ENCODE measurements around the gene EMILIN1.

EMILIN1 gene

DNA sequence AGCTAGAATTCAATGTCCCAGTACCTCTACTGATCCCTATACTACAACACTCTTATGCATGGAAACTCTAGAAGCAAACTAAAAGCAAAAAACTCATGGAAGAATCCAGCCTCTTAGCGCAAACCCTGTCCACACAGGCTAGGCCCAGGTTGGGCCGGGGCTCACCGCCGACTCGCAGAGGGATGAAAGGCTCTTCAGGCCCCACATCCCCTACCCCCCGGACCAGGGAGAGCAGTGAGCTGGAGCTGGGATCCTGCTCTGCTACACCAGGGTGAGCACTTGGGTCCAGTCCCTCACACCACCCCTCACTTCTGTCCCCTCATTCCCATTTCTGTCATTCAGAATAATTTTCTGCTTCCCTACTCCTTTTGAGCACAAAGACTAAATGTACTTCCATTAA, 9.0 kb upstream of the EMILIN1 start:
- WGBS, result 98% methylated on average over 6 of the region's 6 CpGs
- H3K4me2 ChIP-seq (ENCODE audit: low read length, poor library complexity, severe bottlenecking), result peak overlapping the region; percentile 14
- no peak overlapping the region for H2BK5ac ChIP-seq (ENCODE audit: low read depth, low read length, poor library complexity, severe bottlenecking)

DNA sequence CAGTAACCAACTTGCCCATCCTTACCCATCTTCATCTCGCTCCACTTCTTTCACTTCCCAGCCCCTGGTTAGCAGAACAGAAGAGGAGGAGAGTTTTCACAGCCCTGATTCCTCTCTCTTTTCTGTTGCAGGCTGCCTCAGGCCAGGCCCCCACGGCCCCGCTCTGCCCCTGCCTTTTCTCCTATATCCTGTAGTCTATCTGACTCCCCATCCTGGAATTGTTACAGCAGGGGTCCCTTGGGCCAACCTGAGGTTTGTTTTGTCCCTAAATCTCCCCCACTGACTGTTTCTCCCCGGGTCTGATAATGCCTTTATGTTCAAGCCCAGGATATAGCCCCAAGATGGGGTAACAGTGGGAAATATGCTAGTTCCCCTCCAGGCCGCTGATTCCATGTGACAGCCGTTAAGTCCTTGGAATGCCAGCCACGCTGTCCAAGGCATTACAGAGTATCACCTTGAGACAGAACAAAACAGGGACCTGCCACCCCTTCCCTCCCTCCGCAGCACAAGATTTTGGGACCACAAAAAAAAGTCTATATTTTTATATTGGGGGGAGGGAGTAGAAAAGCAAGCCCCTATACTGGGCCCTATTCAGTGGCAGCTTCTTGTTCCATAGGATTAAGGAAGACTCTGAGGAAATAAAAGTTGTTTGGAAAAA, 8.3 kb upstream of the EMILIN1 start:
- peak overlapping the region; percentile 99 for H3K9ac ChIP-seq (ENCODE audit: low read length)
- no peak overlapping the region for H3K18ac ChIP-seq (ENCODE audit: low read depth in 1 of 2, low read length in 2 of 2)
- no peak overlapping the region for H3K14ac ChIP-seq (ENCODE audit: low read length in 2 of 2)
- no peak overlapping the region for H4K8ac ChIP-seq (ENCODE audit: low read length)
- H2BK120ac ChIP-seq (ENCODE audit: low read depth, low read length), result no peak overlapping the region
- peak overlapping the region; percentile 80 for H3K4me2 ChIP-seq (ENCODE audit: low read length, poor library complexity, severe bottlenecking)
- no peak overlapping the region for H2AFZ ChIP-seq (ENCODE audit: low read depth, low read length)
- no peak for DNase-seq
- peaks cover 32 to 51% of the 10 kb centered on the region in 2 experiments for H3K36me3 ChIP-seq (ENCODE audit: control insufficient read depth in 1 of 2, insufficient read depth in 2 of 2, low read depth in 1 of 2, low read length in 2 of 2)
- H2BK15ac ChIP-seq (ENCODE audit: low read depth, poor library complexity, severe bottlenecking), result no peak overlapping the region
- no peak overlapping the region for H2BK12ac ChIP-seq (ENCODE audit: low read length in 2 of 2)
- H3K4me1 ChIP-seq (ENCODE audit: control insufficient read depth, insufficient read depth, low read depth, low read length), result peaks cover 28% of the 10 kb centered on the region
- H3K9me3 ChIP-seq (ENCODE audit: control insufficient read depth, low read length), result no peaks in the 10 kb centered on the region
- H3K27ac ChIP-seq (ENCODE audit: low read length, poor library complexity, severe bottlenecking), result no peak overlapping the region
- H3K23ac ChIP-seq (ENCODE audit: low read length in 2 of 2), result peak overlapping the region in 1 of 2 experiments; percentile 42
- peak overlapping the region; percentile 24 for H2AK5ac ChIP-seq (ENCODE audit: low read length, severe bottlenecking)
- no peak overlapping the region for H2BK5ac ChIP-seq (ENCODE audit: low read depth, low read length, poor library complexity, severe bottlenecking)
- H3K4me3 ChIP-seq (ENCODE audit: insufficient read depth in 1 of 2, low read depth in 1 of 2, low read length in 2 of 2), result peak overlapping the region in 1 of 2 experiments; percentile 100
- H3K27me3 ChIP-seq (ENCODE audit: control insufficient read depth in 1 of 2, insufficient read depth in 1 of 2, low read length in 2 of 2), result no peaks in the 10 kb centered on the region
- H3K79me1 ChIP-seq (replicated peaks; ENCODE audit: low read length, poor library complexity, severe bottlenecking), result peaks cover 16% of the 10 kb centered on the region
- H3K4ac ChIP-seq (ENCODE audit: low read depth in 1 of 2, low read length in 2 of 2), result peak overlapping the region in 1 of 2 experiments; percentile 64
- 89% methylated on average over 6 of the region's 8 CpGs for WGBS
- no peak overlapping the region for H4K91ac ChIP-seq (ENCODE audit: low read length)

More for the DNA sequence above, 9.0 kb upstream of the EMILIN1 start:
- Histone ChIP-seq H3K4ac (ENCODE audit: low read depth in 1 of 2, low read length in 2 of 2) (no peak overlapping the region), H2BK120ac (ENCODE audit: low read depth, low read length) (no peak overlapping the region), H3K23ac (ENCODE audit: low read length in 2 of 2) (no peak overlapping the region), H3K4me1 (ENCODE audit: control insufficient read depth, insufficient read depth, low read depth, low read length) (peaks cover 26% of the 10 kb centered on the region), H3K18ac (ENCODE audit: low read depth in 1 of 2, low read length in 2 of 2) (no peak overlapping the region), H2BK12ac (ENCODE audit: low read length in 2 of 2) (no peak overlapping the region), H3K9me3 (ENCODE audit: control insufficient read depth, low read length) (no peaks in the 10 kb centered on the region), H4K91ac (ENCODE audit: low read length) (no peak overlapping the region), H3K14ac (ENCODE audit: low read length in 2 of 2) (no peak overlapping the region), H2BK15ac (ENCODE audit: low read depth, poor library complexity, severe bottlenecking) (no peak overlapping the region), H3K36me3 (ENCODE audit: control insufficient read depth in 1 of 2, insufficient read depth in 2 of 2, low read depth in 1 of 2, low read length in 2 of 2) (peaks cover 37 to 54% of the 10 kb centered on the region in 2 experiments), H2AFZ (ENCODE audit: low read depth, low read length) (no peak overlapping the region), H3K9ac (ENCODE audit: low read length) (peak overlapping the region; percentile 99), H3K79me1 (replicated peaks; ENCODE audit: low read length, poor library complexity, severe bottlenecking) (peaks cover 18% of the 10 kb centered on the region), H3K27me3 (ENCODE audit: control insufficient read depth in 1 of 2, insufficient read depth in 1 of 2, low read length in 2 of 2) (no peaks in the 10 kb centered on the region), H4K8ac (ENCODE audit: low read length) (no peak overlapping the region), H3K27ac (ENCODE audit: low read length, poor library complexity, severe bottlenecking) (no peak overlapping the region), H3K4me3 (ENCODE audit: insufficient read depth in 1 of 2, low read depth in 1 of 2, low read length in 2 of 2) (peak overlapping the region in 1 of 2 experiments; percentile 100), H2AK5ac (ENCODE audit: low read length, severe bottlenecking) (no peak overlapping the region)
- DNase-seq, result no peak

DNA sequence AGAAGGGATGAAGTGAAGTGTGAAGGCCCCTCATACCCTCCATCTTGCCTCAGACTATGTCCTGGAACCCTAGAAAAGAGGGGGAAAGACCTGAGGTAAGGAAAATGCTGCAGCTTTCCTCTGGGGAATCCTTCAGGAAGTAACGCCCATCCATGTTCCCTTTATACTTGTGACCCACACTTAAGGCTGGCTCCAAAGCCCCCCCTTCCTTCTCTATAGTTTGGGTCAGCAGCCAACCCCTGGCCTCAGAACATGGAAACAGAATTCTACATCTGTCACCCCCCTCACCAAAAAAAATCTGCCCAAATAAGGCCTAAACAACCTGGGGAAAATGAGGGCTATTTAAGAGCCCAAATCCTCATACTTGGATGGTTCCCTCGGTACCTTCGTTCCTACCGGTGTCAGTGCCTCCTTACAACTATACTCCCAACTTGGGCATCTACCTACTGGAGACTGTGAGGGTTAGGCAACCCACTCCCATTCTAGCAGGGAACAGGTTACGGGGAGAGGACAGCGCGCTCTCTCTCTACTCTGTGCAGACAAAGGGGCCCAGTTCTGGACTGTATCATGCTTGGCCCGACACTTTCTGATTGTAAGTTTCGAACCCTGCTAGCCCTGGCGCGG, 7.7 kb upstream of the EMILIN1 start:
- peak overlapping the region; percentile 16 for H4K91ac ChIP-seq (ENCODE audit: low read length)
- H2AK5ac ChIP-seq (ENCODE audit: low read length, severe bottlenecking), result peak overlapping the region; percentile 75
- H3K4ac ChIP-seq (ENCODE audit: low read depth in 1 of 2, low read length in 2 of 2), result peak overlapping the region; percentile 64 to 99
- H2BK15ac ChIP-seq (ENCODE audit: low read depth, poor library complexity, severe bottlenecking), result no peak overlapping the region
- H3K4me3 ChIP-seq (ENCODE audit: insufficient read depth in 1 of 2, low read depth in 1 of 2, low read length in 2 of 2), result peak overlapping the region; percentile 89 to 100
- peak overlapping the region in 1 of 2 experiments; percentile 100 for H3K23ac ChIP-seq (ENCODE audit: low read length in 2 of 2)
- H2BK5ac ChIP-seq (ENCODE audit: low read depth, low read length, poor library complexity, severe bottlenecking), result peak overlapping the region; percentile 46
- peak overlapping the region; percentile 99 for H3K9ac ChIP-seq (ENCODE audit: low read length)
- peaks cover 31 to 44% of the 10 kb centered on the region in 2 experiments for H3K36me3 ChIP-seq (ENCODE audit: control insufficient read depth in 1 of 2, insufficient read depth in 2 of 2, low read depth in 1 of 2, low read length in 2 of 2)
- H2BK12ac ChIP-seq (ENCODE audit: low read length in 2 of 2), result peak overlapping the region; percentile 40 to 90
- peak overlapping the region; percentile 66 for H3K27ac ChIP-seq (ENCODE audit: low read length, poor library complexity, severe bottlenecking)
- WGBS, result 8% methylated on average over 11 of the region's 11 CpGs
- H4K8ac ChIP-seq (ENCODE audit: low read length), result peak overlapping the region; percentile 55
- no peak for DNase-seq
- peaks cover 28% of the 10 kb centered on the region for H3K4me1 ChIP-seq (ENCODE audit: control insufficient read depth, insufficient read depth, low read depth, low read length)
- H3K4me2 ChIP-seq (ENCODE audit: low read length, poor library complexity, severe bottlenecking), result peak overlapping the region; percentile 80
- peak overlapping the region; percentile 73 for H2BK120ac ChIP-seq (ENCODE audit: low read depth, low read length)
- H3K14ac ChIP-seq (ENCODE audit: low read length in 2 of 2), result peak overlapping the region in 1 of 2 experiments; percentile 45
- H3K9me3 ChIP-seq (ENCODE audit: control insufficient read depth, low read length), result no peaks in the 10 kb centered on the region
- no peaks in the 10 kb centered on the region for H3K27me3 ChIP-seq (ENCODE audit: control insufficient read depth in 1 of 2, insufficient read depth in 1 of 2, low read length in 2 of 2)
- peak overlapping the region; percentile 95 for H3K18ac ChIP-seq (ENCODE audit: low read depth in 1 of 2, low read length in 2 of 2)
- H2AFZ ChIP-seq (ENCODE audit: low read depth, low read length), result no peak overlapping the region
- peaks cover 14% of the 10 kb centered on the region for H3K79me1 ChIP-seq (replicated peaks; ENCODE audit: low read length, poor library complexity, severe bottlenecking)

DNA sequence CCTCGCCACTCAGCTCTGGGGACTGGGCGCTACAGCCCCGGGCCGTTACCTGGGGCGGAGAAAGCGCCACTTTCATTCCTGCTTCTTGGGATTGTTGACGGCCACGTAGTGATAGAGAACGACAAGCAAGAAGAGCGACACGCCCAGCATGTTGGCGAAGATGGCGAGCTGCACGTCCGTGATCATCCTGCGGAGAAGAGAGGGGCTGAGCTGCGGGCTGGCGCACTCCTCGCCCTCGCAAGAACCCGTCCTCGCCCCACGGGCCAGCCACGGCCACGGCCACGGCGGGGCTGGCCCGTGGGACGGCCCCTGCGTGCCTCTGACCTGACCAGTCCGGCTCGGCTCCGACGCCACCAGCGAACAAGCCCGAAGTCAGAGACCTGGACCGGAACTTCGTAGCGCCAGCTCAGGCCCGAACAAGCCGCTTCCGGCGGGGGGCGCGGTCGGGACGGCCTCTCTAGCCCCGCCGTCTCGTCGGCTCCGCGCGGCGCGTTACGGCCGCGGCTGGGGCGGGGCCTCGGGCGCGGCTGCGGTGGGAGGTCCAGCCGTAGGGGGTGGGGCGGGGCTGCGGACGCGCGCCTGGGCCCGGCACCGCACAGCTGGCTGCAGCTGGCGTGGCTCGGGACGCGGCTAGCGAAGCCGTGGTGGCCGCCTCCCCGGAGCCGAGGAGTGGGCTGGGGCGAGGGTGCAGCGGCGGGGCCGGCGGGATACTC, 7.0 kb upstream of the EMILIN1 start, which contains the start of gene OST4:
OST4 (minus strand) TSS at position 378 of the 713 bp plus-strand sequence.
- Histone ChIP-seq H3K4me1 (ENCODE audit: control insufficient read depth, insufficient read depth, low read depth, low read length) (peaks cover 28% of the 10 kb centered on the region), H3K9ac (ENCODE audit: low read length) (peak within 1 kb of the TSS; percentile 99), H3K4me2 (ENCODE audit: low read length, poor library complexity, severe bottlenecking) (peak within 1 kb of the TSS; percentile 90), H3K23ac (ENCODE audit: low read length in 2 of 2) (peak within 1 kb of the TSS in 1 of 2 experiments; percentile 100), H3K18ac (ENCODE audit: low read depth in 1 of 2, low read length in 2 of 2) (peak within 1 kb of the TSS; percentile 96 to 99), H3K36me3 (ENCODE audit: control insufficient read depth in 1 of 2, insufficient read depth in 2 of 2, low read depth in 1 of 2, low read length in 2 of 2) (peaks cover 30 to 37% of the 10 kb centered on the region in 2 experiments), H2BK120ac (ENCODE audit: low read depth, low read length) (peak within 1 kb of the TSS; percentile 92), H2BK12ac (ENCODE audit: low read length in 2 of 2) (peak within 1 kb of the TSS; percentile 40 to 90), H4K91ac (ENCODE audit: low read length) (peak within 1 kb of the TSS; percentile 99), H2AK5ac (ENCODE audit: low read length, severe bottlenecking) (peak within 1 kb of the TSS; percentile 75), H3K14ac (ENCODE audit: low read length in 2 of 2) (peak within 1 kb of the TSS in 1 of 2 experiments; percentile 93), H3K4me3 (ENCODE audit: insufficient read depth in 1 of 2, low read depth in 1 of 2, low read length in 2 of 2) (peak within 1 kb of the TSS; percentile 89 to 100), H3K9me3 (ENCODE audit: control insufficient read depth, low read length) (no peaks in the 10 kb centered on the region), H2BK5ac (ENCODE audit: low read depth, low read length, poor library complexity, severe bottlenecking) (peak within 1 kb of the TSS; percentile 77), H4K8ac (ENCODE audit: low read length) (peak within 1 kb of the TSS; percentile 98), H3K27me3 (ENCODE audit: control insufficient read depth in 1 of 2, insufficient read depth in 1 of 2, low read length in 2 of 2) (no peaks in the 10 kb centered on the region), H2BK15ac (ENCODE audit: low read depth, poor library complexity, severe bottlenecking) (peak within 1 kb of the TSS; percentile 99), H3K79me1 (replicated peaks; ENCODE audit: low read length, poor library complexity, severe bottlenecking) (peaks cover 12% of the 10 kb centered on the region), H3K27ac (ENCODE audit: low read length, poor library complexity, severe bottlenecking) (peak within 1 kb of the TSS; percentile 68), H3K4ac (ENCODE audit: low read depth in 1 of 2, low read length in 2 of 2) (peak within 1 kb of the TSS; percentile 98 to 100), H2AFZ (ENCODE audit: low read depth, low read length) (peak within 1 kb of the TSS; percentile 56)
- DNase-seq, result peak; percentile 94
- WGBS, result 0% methylated on average over 54 of the region's 86 CpGs

Measured in mesenchymal stem cell (in vitro differentiated cells and primary cell).